Esophagus (tissue), 2 donors: ENCODE results near the gene ZNF80. TPM values are rescaled to one million over a fixed set of nuclear protein-coding genes. Genes with fewer than 3 reads are reported as not detected.
"Not testable (repeated sequence)": the region's sequence is repeated elsewhere in the genome, so short reads cannot be mapped to it uniquely, and the experiment has no call there.

Experiments used
- H3K27ac ChIP-seq, 2 donors: one replicate each; pipeline ENCODE4 v1.5.1; 2013; ENCODE audit warnings: low read depth in 2 of 2, mild to moderate bottlenecking in 2 of 2, inconsistent platforms in 1 of 2, low read length in 1 of 2, moderate library complexity in 1 of 2
- H3K27me3 ChIP-seq, 2 donors: one replicate each; pipeline ENCODE4 v1.6.1; 2013; ENCODE audit warnings: low read length in 2 of 2, control low read depth in 1 of 2, mild to moderate bottlenecking in 1 of 2; ENCODE audit not compliant: insufficient read depth in 2 of 2, control insufficient read depth in 1 of 2
- H3K36me3 ChIP-seq, 2 donors: one replicate each; pipeline ENCODE4 v1.6.1; 2013; ENCODE audit warnings: low read length in 1 of 2; ENCODE audit not compliant: control insufficient read depth in 2 of 2, insufficient read depth in 2 of 2
- H3K4me1 ChIP-seq, 2 donors: one replicate each; pipeline ENCODE4 v1.6.1; 2013; ENCODE audit warnings: low read length in 1 of 2; ENCODE audit not compliant: control insufficient read depth in 2 of 2, insufficient read depth in 2 of 2
- H3K4me3 ChIP-seq, 2 donors: one replicate each; pipeline ENCODE4 v1.5.1; 2013; ENCODE audit warnings: low read length in 2 of 2, mild to moderate bottlenecking in 2 of 2, low read depth in 1 of 2, moderate library complexity in 1 of 2
- H3K9me3 ChIP-seq, 2 donors: one replicate each; pipeline ENCODE4 v1.6.1; 2013; ENCODE audit warnings: mild to moderate bottlenecking in 2 of 2, low read depth in 1 of 2, low read length in 1 of 2, moderate library complexity in 1 of 2; ENCODE audit not compliant: control insufficient read depth in 2 of 2, insufficient read depth in 1 of 2
- WGBS, 2 donors: extraction: QIAGEN DNeasy Blood & Tissue Kit; methylation state at CpG; one replicate each; pipeline ENCODE4 v1.1.7; 2013; 5-methylcytosine and 5-hydroxymethylcytosine counted together
- polyA plus RNA-seq, 2 donors: library from polyadenylated mRNA; stranded (reverse); fragments of 200-250 nt; gene quantifications; one replicate each; pipeline ENCODE4 v1.2.3, GENCODE V29; 2013
- donor health status: healthy with polysubstance abuse.
- donor health status: Bipolar disorder and iron deficiency.

The ZNF80 gene
- under 1 TPM in 1 of 2 donors, not detected in 1; 0.05 TPM for polyA plus RNA-seq

- WGBS, 2 donors, result 60 to 67% methylated on average over 5 of the region's 6 CpGs
- not testable (repeated sequence) for H3K36me3 ChIP-seq, H3K4me3 ChIP-seq, H3K9me3 ChIP-seq, H3K27me3 ChIP-seq, H3K4me1 ChIP-seq, H3K27ac ChIP-seq
These were observed at the start of gene ZNF80 for GRCh38 chr3:114237478-114237877. Gene ZNF80 (minus strand): TSS chr3:114237578. CDS start chr3:114237074, 504 bp downstream.

GRCh38 chr3:114286266-114286665, 48.9 kb upstream of the ZNF80 start:
- Histone ChIP-seq H3K4me3 (no peak overlapping the region), H3K27me3 (no peaks in the 10 kb centered on the region), H3K36me3 (no peaks in the 10 kb centered on the region), H3K9me3 (no peaks in the 10 kb centered on the region), H3K4me1 (no peaks in the 10 kb centered on the region), H3K27ac (no peak overlapping the region)
- WGBS, 2 donors, result 81 to 89% methylated on average over 2 of the region's 2 CpGs

- Histone ChIP-seq H3K4me1 (no peaks in the 10 kb centered on the region), H3K4me3 (no peak overlapping the region), H3K9me3 (no peaks in the 10 kb centered on the region), H3K27ac (no peak overlapping the region), H3K36me3 (no peaks in the 10 kb centered on the region), H3K27me3 (no peaks in the 10 kb centered on the region)
- 79 to 82% methylated on average over 3 of the region's 3 CpGs for WGBS, 2 donors
These were observed 48.4 kb upstream of the ZNF80 start for GRCh38 chr3:114285648-114286230.

- no peak overlapping the region for H3K4me3 ChIP-seq
- H3K27ac ChIP-seq, result no peak overlapping the region
- H3K9me3 ChIP-seq, result no peaks in the 10 kb centered on the region
- no peaks in the 10 kb centered on the region for H3K27me3 ChIP-seq
- WGBS, 2 donors, result 93 to 96% methylated on average over 1 of the region's 1 CpG
- H3K4me1 ChIP-seq, result no peaks in the 10 kb centered on the region
- H3K36me3 ChIP-seq, result no peaks in the 10 kb centered on the region
These were observed 47.3 kb upstream of the ZNF80 start for GRCh38 chr3:114284644-114285043.

- H3K36me3 ChIP-seq, H3K4me3 ChIP-seq, H3K27ac ChIP-seq, H3K9me3 ChIP-seq, H3K4me1 ChIP-seq, H3K27me3 ChIP-seq: not testable (repeated sequence)
- 96 to 97% methylated on average over 13 to 26 of the region's 26 CpGs for WGBS, 2 donors
These were observed 39.5 kb upstream of the ZNF80 start for GRCh38 chr3:114276856-114277255.

- peaks cover 0 to 2% of the 10 kb centered on the region in 2 donors for H3K9me3 ChIP-seq
- peaks cover 0 to 2% of the 10 kb centered on the region in 2 donors for H3K4me1 ChIP-seq
- no peak overlapping the region for H3K27ac ChIP-seq
- H3K4me3 ChIP-seq, result no peak overlapping the region
- no peaks in the 10 kb centered on the region for H3K27me3 ChIP-seq
- 84 to 96% methylated on average over 1 of the region's 1 CpG for WGBS, 2 donors
- no peaks in the 10 kb centered on the region for H3K36me3 ChIP-seq
These were observed 37.6 kb upstream of the ZNF80 start for GRCh38 chr3:114274929-114275328.

- WGBS, 2 donors, result 69 to 73% methylated on average over 1 of the region's 1 CpG
- Histone ChIP-seq H3K27me3 (no peaks in the 10 kb centered on the region), H3K4me1 (peaks cover 0 to 2% of the 10 kb centered on the region in 2 donors), H3K36me3 (no peaks in the 10 kb centered on the region), H3K9me3 (peaks cover 0 to 2% of the 10 kb centered on the region in 2 donors), H3K4me3 (no peak overlapping the region), H3K27ac (no peak overlapping the region)
These were observed 34.9 kb upstream of the ZNF80 start for GRCh38 chr3:114272271-114272670.

- peaks cover 0 to 2% of the 10 kb centered on the region in 2 donors for H3K9me3 ChIP-seq
- no peaks in the 10 kb centered on the region for H3K36me3 ChIP-seq
- 89 to 94% methylated on average over 2 of the region's 2 CpGs for WGBS, 2 donors
- H3K27ac ChIP-seq, result no peak overlapping the region
- H3K4me3 ChIP-seq, result no peak overlapping the region
- no peaks in the 10 kb centered on the region for H3K27me3 ChIP-seq
- peaks cover 0 to 2% of the 10 kb centered on the region in 2 donors for H3K4me1 ChIP-seq
These were observed 32.6 kb upstream of the ZNF80 start for GRCh38 chr3:114270019-114270418.

- no peak overlapping the region for H3K27ac ChIP-seq
- H3K36me3 ChIP-seq, result no peaks in the 10 kb centered on the region
- no peaks in the 10 kb centered on the region for H3K4me1 ChIP-seq
- no peaks in the 10 kb centered on the region for H3K27me3 ChIP-seq
- no peak overlapping the region for H3K4me3 ChIP-seq
- no peaks in the 10 kb centered on the region for H3K9me3 ChIP-seq
These were observed 22.8 kb upstream of the ZNF80 start for GRCh38 chr3:114260152-114260551.

- Histone ChIP-seq H3K27me3 (no peaks in the 10 kb centered on the region), H3K36me3 (no peaks in the 10 kb centered on the region), H3K4me3 (no peak overlapping the region), H3K9me3 (no peaks in the 10 kb centered on the region), H3K27ac (no peak overlapping the region), H3K4me1 (no peaks in the 10 kb centered on the region)
- WGBS, 2 donors, result 94 to 96% methylated on average over 1 of the region's 1 CpG
These were observed 22.2 kb upstream of the ZNF80 start for GRCh38 chr3:114259566-114259965.
